Epithelial cell of prostate (primary cell): ENCODE measurements around the gene PTPRE.

Experiments used
- DNase-seq: peaks from one replicate; pipeline ENCODE4 v3.0.0-alpha.2; 2011; ENCODE audit warnings: low read depth, low spot score
- H3K27ac ChIP-seq: fragments of 450-650 bp; 2 replicates; pipeline ENCODE4 v1.5.1; 2017; ENCODE audit warnings: mild to moderate bottlenecking

The PTPRE gene

DNA sequence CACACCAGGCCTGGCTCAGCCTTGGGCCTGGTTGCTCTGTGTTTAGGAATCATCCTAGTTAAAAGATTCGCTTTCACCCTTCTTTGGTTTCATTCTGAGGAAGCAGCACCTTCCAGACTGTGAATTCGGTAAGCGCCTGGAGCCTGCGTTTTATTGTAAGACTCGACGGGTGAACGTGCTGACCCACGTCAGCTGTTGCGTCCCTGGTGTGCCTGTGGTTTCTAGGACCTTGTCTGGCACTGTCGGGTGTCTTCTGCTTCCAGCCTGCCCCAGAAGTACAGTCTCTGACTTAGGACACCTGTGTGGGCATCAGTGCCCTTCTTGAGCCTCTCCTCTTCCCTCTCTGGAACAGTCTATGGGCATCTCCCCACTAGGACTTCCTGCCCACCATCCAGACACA, 193.0 kb downstream of the PTPRE start:
- DNase-seq = no peak

GRCh38 chr10:128101901-128102300, 195.0 kb downstream of the PTPRE start:
- no peak for DNase-seq
- no peak overlapping the region for H3K27ac ChIP-seq

More for the DNA sequence above, 193.0 kb downstream of the PTPRE start:
- H3K27ac ChIP-seq = no peak overlapping the region

DNA sequence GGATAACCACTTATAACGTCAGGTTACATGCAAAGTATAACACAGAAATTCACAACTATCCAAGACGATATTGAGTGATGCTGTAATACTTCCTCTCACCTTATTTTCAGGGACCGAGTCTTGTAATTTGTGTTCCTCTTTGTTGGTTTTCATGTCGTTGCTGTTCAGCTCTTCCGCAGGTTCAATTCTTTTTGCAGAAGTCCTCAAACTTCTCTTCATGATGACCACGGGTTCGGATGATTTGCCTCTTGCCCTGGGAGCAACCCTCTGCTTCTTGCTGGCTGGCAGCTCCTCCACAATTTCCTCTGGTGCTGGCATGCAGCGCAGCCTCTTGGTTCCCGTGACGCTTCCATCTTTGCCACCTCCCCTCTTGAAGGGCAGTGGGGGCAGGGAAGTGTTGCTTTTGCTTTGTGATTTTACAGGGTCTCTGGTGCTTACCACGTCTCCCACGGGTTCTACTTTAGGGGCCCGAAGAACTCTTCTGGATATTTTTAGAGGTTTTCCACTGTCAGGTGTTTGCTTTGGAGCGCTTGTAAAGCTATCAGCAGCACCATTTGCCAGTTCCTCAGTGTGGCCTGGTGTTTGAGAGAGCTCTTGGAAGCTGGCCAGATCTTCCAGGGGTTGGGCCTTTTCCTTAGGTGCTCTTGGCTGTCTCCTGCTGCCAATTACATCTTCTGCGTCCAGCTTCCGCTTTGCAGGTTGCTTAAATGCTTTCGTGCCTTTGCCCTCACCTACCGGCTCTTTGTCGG, 195.8 kb downstream of the PTPRE start:
- no peak for DNase-seq
- no peak overlapping the region for H3K27ac ChIP-seq

DNA sequence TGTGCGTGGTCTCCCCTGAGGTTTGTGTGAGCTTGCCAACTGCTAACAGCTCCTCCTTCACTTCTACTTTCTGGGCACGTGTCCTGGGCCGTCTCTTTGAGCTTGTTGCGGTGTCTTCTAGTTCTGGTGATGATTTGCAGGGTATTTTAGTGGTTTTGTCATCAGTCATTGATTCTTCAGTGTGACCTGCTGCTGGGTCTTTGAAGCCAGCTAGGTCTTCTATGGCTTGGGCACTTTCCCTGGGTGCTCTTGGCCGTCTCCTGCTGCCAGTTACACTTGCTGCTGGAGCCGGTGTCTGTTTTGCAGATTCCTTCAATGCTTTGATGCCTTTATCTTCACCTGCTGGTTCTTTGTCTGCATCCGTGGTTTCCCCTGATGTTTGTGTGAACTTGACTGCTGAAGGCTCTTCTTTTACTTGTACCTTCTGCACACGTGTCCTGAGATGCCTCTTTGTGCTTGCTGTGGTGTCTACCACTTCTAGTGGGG, 196.4 kb downstream of the PTPRE start:
- DNase-seq = no peak
- H3K27ac ChIP-seq = no peak overlapping the region

DNA sequence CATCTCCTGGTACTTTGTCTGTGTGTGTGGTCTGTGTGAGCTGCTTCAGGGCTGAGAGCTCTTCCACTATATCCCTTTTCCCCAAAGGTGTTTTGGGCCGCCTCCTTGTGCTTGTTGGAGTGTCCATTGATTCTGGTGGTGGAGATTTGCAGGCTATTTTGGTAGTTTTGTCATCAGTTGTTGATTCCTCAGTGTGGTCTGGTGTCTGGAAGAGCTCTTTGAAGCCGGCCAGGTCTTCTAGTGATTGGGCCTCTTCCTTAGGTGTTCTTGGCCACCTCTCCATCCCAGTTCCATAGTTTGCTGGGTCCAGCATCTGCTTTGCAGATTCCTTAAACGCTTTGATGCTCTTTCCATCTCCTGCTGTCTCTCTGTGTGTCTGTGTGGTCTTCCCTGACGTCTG, 198.5 kb downstream of the PTPRE start:
- no peak for DNase-seq
- no peak overlapping the region for H3K27ac ChIP-seq

GRCh38 chr10:128109707-128110106, 202.8 kb downstream of the PTPRE start:
- DNase-seq = no peak
- H3K27ac ChIP-seq = no peak overlapping the region

GRCh38 chr10:128110339-128110738, 203.4 kb downstream of the PTPRE start:
- no peak for DNase-seq

DNA sequence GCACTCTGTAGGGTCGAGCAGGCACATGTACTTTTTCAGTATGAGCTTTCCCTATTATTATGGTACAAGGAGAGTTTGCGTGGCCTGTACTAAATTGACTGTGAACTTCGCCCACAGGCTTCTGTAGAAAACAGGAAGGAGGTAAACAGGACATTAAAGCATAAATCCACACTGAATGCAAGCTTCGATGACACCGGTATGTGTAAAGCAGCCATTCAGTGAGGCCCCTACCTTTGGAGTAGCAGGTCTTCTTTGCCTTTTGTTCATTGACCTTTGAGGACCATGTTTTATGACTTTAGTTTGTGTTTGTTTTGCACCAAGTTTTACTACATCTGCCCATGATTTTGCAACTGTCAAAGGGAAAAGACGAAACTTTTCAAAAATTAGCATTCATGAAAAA, 204.8 kb downstream of the PTPRE start:
- no peak overlapping the region for H3K27ac ChIP-seq
- no peak for DNase-seq

More at GRCh38 chr10:128110339-128110738, 203.4 kb downstream of the PTPRE start:
- no peak overlapping the region for H3K27ac ChIP-seq

DNA sequence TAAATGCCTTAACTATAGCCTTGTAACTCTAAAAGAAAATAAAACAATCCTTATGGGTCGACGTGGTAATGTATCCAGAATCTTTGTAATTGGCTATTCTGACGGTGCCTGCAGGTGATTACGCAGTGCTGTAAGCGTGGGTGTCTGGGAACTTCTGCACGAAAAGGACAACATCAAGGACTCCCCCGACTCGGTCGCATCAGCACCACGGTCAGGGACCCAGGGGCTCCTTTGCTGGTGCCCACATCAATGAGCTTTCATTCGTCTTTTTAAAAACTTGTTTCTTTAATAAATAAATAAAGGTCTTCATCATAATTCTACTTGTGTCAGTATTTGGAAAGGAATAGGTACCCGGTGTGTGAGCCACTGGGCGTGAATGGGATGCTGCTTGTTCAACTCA, 206.1 kb downstream of the PTPRE start:
- no peak overlapping the region for H3K27ac ChIP-seq
- DNase-seq = no peak

GRCh38 chr10:128114901-128115300, 208.0 kb downstream of the PTPRE start:
- H3K27ac ChIP-seq = no peak overlapping the region
- DNase-seq = no peak

DNA sequence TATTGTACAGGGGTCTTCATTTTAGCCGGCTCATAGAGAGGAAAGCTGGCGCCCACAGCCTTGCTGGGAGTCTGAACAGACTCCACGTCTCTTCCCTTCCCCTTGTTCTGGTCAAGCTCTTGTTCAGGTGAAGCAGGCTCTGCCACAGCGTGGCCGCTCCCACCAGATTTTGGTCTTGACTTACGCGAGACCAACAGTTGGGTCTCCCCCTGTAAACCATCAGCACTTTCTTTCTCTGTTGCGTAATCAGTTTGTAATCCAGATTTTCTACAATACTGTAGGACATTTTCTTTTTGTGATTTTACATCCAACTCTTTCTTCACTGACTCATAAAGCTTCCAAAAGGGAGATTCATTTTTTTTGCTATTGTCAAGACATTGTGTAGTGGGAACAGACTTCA, 208.5 kb downstream of the PTPRE start:
- no peak for DNase-seq
- H3K27ac ChIP-seq = no peak overlapping the region

DNA sequence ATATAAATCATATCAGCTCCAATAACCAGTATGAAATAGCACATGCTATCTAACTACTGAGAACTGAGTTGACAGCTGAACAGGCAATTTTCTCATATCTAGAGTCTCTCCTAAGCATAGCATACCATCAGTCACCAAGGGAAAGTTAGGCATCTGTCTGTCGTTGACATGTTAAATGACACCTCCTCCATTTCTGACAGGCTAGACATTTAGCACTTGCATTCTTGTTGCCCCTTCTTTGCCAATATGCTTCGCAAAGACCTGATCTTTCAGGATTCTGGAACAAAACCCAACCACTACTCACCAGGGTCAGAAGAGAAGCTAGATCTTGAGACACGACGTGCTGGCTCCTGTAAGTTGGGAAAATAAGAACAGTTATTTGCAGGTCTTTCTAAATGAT, 209.3 kb downstream of the PTPRE start:
- peak overlapping the region; percentile 1 for H3K27ac ChIP-seq
- DNase-seq = no peak

DNA sequence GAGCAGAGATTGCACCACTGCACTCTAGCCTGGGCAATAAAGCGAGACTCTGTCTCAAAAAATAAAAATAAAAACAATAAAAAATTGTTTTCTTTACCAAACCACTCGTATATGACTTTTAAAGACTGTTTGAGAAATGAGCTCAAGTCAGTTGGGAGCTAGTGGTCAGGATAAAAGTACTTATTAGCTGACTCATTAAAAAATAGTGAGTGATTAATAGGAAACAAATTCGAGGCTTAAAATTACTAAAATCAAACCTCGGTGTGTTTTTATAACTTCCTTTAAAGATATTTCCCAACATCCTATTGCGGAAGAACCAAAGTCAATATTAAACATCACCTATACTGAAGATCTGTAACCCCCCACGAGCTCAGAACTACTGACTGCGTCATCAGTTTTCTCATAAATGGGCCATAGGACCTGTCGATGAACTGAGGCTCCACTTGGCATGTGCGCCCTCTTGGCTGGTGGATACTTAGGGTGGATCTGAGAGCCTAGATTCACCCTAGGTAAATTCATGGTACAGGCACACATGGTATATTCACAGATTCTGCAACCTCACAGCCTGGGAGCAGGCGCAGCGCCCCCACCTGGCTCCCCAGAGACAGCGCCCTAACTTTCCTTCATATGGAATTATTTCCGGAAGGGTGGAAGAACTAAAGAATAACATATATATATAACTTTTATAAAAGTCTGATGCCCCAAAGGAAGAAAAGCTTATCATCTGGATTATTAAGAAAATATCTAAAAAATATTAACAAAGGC, 210.1 kb downstream of the PTPRE start:
- no peak for DNase-seq
- H3K27ac ChIP-seq = peak overlapping the region; percentile 1

DNA sequence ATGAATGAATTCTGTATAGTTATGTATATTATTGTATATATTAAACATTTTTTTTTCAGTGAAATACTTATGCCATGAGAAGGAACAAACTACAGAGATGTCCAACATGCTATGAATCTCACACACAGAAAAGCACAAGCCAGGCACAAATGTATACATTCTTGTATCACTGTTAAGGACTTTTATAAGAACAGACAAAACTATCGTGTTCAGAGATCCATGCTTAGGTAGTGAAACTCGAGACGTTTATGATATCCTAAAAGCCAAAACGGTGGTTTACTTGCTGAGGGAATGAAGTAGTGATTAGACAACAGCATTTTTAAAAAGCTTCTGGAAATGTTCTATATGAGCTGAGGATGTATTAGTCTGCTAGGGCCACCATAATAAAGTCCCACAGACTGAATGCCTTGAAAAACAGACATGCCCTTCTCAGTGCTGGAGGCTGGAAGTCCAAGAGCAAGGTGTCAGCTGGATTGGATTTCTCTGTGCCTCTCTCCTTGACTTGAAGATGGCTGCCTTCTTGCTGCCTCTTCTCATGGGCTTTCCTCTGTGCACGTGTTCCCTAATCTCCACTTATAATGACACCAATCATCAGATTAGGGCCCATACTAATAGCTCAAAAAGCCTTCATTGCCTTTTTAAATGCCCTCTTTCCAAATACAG, 215.0 kb downstream of the PTPRE start:
- DNase-seq = no peak
- no peak overlapping the region for H3K27ac ChIP-seq

DNA sequence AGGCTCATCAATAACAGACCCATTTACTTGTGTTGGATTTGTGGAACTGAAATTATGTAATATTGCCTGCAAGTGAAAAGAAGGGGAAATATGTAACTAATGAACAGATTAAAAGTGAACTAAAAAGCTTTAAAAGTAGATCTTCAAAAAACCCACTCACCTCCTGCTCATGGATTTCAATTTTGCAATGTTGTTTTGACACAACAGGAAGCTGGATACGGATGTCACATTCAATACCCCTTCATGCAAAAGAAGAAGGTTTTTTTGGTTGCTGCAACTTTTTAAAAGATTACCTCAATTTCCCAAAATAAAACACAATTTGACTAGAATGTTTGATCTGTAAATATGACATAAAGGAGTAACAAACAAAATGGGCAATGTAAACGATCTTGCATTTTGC, 216.0 kb downstream of the PTPRE start:
- no peak overlapping the region for H3K27ac ChIP-seq
- DNase-seq = no peak

GRCh38 chr10:128123846-128124245, 216.9 kb downstream of the PTPRE start:
- no peak for DNase-seq
- H3K27ac ChIP-seq = no peak overlapping the region

DNA sequence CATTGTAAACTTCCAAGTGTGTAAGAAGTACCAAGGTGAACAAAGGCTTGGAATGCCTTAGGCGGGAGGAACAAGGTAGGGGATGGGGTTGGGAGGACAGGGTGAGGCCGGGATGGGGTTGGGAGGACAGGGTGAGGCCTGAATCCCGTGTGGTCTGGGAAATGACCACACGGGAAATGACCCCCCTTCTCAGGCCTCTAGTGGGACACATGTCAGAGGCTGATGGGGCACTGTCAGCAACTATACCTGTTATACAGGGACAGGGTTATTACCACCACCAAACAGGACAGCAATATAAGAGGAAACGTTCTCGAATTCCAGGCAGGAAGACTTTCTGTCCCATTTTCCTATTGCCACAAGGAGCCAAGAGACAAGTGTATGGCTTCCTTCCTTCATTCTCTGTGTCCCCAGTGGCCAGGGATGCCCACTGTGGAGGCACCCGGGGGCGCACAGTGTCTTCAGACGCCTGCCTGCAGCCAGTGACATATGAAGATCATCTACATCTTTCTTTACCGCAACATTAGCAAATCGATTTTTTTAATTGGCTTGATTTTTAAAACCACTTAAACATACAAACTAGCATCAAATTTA, 218.0 kb downstream of the PTPRE start:
- H3K27ac ChIP-seq = no peak overlapping the region
- DNase-seq = no peak

DNA sequence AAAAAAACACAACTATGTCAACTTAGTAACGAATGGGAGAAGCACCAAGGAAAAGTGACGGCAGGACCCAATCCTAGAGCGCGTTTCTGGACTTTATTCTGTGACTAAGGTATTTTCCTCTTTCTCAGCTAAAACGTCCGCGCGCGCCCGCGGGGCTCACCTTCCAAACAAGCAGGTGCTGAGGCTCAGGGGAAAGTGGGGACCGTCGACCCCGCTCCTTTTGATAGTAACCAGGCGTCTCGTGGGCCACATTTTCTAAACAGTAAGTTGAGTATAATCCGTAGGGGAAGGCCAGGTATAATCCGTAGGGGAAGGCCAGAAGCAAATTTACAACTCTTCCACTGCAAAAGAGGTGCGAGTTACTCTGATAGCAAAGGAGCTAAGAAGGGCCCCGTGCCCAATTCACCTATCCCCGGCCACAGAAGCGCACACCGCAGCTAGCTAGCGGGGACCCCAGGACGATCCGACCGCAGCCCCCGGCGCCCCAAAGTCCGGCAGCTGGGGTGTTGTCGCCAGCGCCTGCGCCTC, 218.6 kb downstream of the PTPRE start:
- DNase-seq = no peak
- H3K27ac ChIP-seq = no peak overlapping the region

DNA sequence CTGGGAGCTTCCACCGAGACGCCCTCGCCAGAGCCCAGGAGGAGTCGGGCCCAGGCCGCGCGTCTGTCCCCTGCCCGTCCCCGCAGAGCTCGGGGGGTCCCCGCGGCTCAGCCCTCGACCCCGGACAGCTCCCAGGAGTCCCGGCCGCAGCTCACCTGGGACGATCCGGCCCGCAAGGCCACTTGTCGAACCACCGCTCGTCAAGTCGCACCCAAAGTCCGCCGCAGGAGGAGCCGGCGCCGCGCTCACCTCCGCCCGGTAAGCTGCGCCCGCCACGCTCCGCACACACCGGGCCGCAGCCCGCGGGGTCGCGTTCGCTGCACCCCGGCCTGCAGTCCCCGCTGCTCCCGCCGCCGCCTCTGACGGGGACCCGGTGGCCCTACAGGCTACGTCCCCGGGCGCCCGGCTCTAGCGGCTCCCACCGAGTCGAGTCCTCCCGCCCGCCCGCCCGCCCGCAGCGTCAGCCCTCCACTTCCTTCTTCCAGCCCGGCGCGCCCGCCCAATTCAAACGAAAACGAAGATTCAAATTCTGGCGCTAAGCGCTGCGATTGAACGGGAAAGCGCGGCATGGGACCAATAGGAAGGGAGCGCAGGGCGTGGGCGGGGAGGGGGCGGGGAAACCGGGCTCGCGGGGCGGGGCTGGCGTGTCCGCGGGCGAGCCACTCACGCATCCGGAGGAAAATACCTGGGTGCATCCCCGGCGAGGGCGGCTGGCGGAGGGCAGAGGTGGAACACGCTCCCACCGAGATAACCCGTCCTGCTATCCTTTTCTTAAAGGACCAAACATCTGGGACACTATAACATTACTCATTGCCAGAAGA, 219.3 kb downstream of the PTPRE start, which contains the start of gene MKI67:
Gene MKI67 (minus strand): TSS at position 480 of the 821 bp plus-strand sequence. CDS start 756 bp downstream, outside the sequence.
- peak within 1 kb of the TSS; percentile 16 for H3K27ac ChIP-seq

More for the DNA sequence above, 219.3 kb downstream of the PTPRE start, which contains the start of gene MKI67:
- DNase-seq = peak; percentile 36
